A673 (cell line): ENCODE results near the gene PCNT. TPM values are rescaled to one million over a fixed set of nuclear protein-coding genes. Genes with fewer than 3 reads are reported as not detected.

Experiments used
- BruUV-seq: library from RNA; stranded (reverse); fragments of 400-500 nt; replicated peaks from 2 replicates; lab custom pipeline; 2021; lab: Mats Ljungman, UMichigan
- CTCF ChIA-PET: fragments of 300-600 bp; sonication (Branson Sonifier 250); formaldehyde crosslinking; loops from one replicate; lab custom pipeline; 2022; ENCODE audit warnings: antibody characterized with exemption; lab: Charles Lee
- POLR2A ChIA-PET: fragments of 300-600 bp; sonication (Branson Sonifier 250); formaldehyde crosslinking; loops from one replicate; lab custom pipeline; 2022; ENCODE audit warnings: antibody characterized with exemption; ENCODE audit not compliant: low non-redundant PET; lab: Charles Lee
- DNase-seq: peaks from one replicate; pipeline ENCODE4 v3.0.0-alpha.2; 2015; ENCODE audit warnings: low spot score
- H3K27ac ChIP-seq: fragments of 200-600 bp; sonication (generic); 2 replicates; pipeline ENCODE4 v1.5.1; 2016; ENCODE audit warnings: mixed run types, low read depth, mild to moderate bottlenecking, mixed read lengths, antibody characterized with exemption, low read length; ENCODE audit not compliant: poor library complexity, severe bottlenecking
- H3K27me3 ChIP-seq: fragments of 200-600 bp; sonication (generic); replicated peaks from 2 replicates; pipeline ENCODE4 v1.6.1; 2017; ENCODE audit warnings: mixed run types, low read depth, mild to moderate bottlenecking, mixed read lengths, antibody characterized with exemption, low read length; ENCODE audit not compliant: insufficient read depth, poor library complexity
- H3K36me3 ChIP-seq: fragments of 200-600 bp; sonication (generic); 2 replicates; pipeline ENCODE4 v1.6.1; 2016; ENCODE audit warnings: mixed run types, mild to moderate bottlenecking, mixed read lengths, antibody characterized with exemption, low read length; ENCODE audit not compliant: insufficient read depth, poor library complexity, severe bottlenecking
- H3K4me1 ChIP-seq: fragments of 200-600 bp; sonication (generic); 2 replicates; pipeline ENCODE4 v1.6.1; 2017; ENCODE audit warnings: mixed run types, mild to moderate bottlenecking, mixed read lengths, antibody characterized with exemption, low read length; ENCODE audit not compliant: insufficient read depth, poor library complexity, severe bottlenecking
- H3K4me3 ChIP-seq: fragments of 200-600 bp; sonication (generic); 2 replicates; pipeline ENCODE4 v1.5.1; 2016; ENCODE audit warnings: low read depth, mixed run types, mild to moderate bottlenecking, mixed read lengths, low read length; ENCODE audit not compliant: poor library complexity, severe bottlenecking
- H3K9me3 ChIP-seq: fragments of 200-600 bp; sonication (generic); 2 replicates; pipeline ENCODE4 v1.6.1; 2016; ENCODE audit warnings: mixed run types, low read depth, mild to moderate bottlenecking, mixed read lengths, antibody characterized with exemption, low read length; ENCODE audit not compliant: poor library complexity, severe bottlenecking
- CTCF ChIP-seq: fragments of 300-800, 200-600 bp; sonication (generic); conservative IDR thresholded peaks from 2 replicates; pipeline ENCODE4 v1.5.1; 2017; ENCODE audit warnings: low read depth, mild to moderate bottlenecking, antibody characterized with exemption, low read length, moderate library complexity, mixed read lengths
- EZH2 ChIP-seq: fragments of 200-600 bp; sonication (generic); IDR thresholded peaks from 2 replicates; pipeline ENCODE4 v1.6.1; 2017; ENCODE audit warnings: borderline replicate concordance, low read depth, mild to moderate bottlenecking, mixed read lengths, antibody characterized with exemption, low read length; ENCODE audit not compliant: poor library complexity, severe bottlenecking
- intact Hi-C: fragments of 100-400 bp; cut with micrococcal nuclease; formaldehyde crosslinking; loops from one replicate; pipeline ENCODE4 v1.10.0; 2022; ENCODE audit not compliant: unreplicated experiment
- total RNA-seq: library from RNA; stranded (reverse); gene quantifications from 2 replicates; pipeline ENCODE4 v1.2.3, GENCODE V29; 2021

The PCNT gene
- total RNA-seq, 1 experiment from 2014 or later = 66.4 TPM

DNA sequence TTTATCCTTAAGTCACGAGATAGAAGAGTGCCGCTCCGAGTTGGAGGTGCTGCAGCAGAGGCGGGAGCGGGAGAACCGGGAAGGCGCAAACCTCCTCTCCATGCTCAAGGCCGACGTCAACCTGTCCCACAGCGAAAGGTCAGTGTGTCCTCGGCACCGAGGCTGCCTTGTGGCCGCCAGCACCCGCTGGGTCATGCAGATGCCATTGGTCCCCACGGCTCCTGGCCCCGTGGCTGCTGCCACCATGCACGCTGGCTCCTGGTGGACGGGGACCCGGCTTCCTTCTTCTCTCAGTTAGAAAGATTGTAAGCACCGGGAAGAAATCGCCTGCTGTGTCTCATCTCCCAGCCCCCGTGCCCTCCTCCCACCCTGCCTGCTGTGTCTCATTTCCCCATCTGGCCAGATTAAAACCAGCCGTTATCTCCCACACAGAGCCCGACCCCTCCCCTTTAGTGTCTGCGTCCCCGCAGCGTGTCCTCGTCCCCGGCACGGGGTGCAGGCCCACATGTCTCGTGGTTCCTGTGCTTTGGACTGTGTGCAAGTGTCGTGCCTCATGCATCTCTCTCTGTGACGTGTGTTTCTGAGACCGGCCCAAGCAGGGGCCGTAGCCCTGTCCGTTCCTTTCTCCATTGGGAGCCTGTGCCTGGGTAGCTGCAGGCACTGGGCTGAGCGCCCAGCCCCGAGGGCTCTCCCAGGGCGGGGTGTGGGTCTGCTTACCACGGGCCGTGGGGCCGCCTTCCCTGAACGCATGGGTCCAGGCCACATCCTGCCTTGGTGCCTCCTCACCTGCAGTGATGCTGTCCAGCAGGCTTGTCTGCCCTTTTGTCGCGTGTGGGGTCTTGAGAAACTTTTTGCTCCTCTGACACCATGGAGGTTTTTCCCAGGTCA is 62.1 kb downstream of the PCNT start:
- Histone ChIP-seq H3K4me1 (no peaks in the 10 kb centered on the region), H3K36me3 (peaks cover 3% of the 10 kb centered on the region), H3K9me3 (no peaks in the 10 kb centered on the region), H3K27ac (no peak overlapping the region), H3K27me3 (no peaks in the 10 kb centered on the region), H3K4me3 (no peak overlapping the region)
- CTCF ChIA-PET = no interaction called here
- no TSS peak for BruUV-seq
- TF ChIP-seq EZH2 (no peak), CTCF (no peak)
- no peak for DNase-seq
- intact Hi-C loops = no loop called here
- POLR2A ChIA-PET = no interaction called here

DNA sequence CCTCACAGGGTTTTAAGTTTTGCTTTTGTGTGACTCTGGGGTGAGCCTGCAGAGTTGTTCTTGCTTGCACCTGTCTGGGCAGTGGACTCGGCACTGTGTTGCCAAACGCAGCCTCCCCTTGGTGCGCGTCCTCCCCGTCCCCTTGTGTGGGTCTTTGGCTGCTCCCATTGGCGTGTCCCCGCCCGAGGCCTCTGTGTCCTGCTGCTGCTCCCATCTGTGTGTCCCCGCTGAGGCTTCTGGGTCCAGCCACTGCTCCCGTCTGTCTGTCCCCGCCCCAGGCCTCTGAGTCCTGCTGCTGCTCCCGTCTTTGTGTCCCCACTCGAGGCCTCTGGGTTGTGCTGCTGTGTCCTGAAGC is 62.8 kb downstream of the PCNT start:
- no peak for DNase-seq
- Histone ChIP-seq H3K27me3 (no peaks in the 10 kb centered on the region), H3K27ac (no peak overlapping the region), H3K4me1 (no peaks in the 10 kb centered on the region), H3K36me3 (peaks cover 3% of the 10 kb centered on the region), H3K4me3 (no peak overlapping the region), H3K9me3 (no peaks in the 10 kb centered on the region)
- no peak for TF ChIP-seq CTCF
- no peak for TF ChIP-seq EZH2
- intact Hi-C loops = no loop called here
- ChIA-PET POLR2A (no interaction called here), CTCF (no interaction called here)
- BruUV-seq = no TSS peak

DNA sequence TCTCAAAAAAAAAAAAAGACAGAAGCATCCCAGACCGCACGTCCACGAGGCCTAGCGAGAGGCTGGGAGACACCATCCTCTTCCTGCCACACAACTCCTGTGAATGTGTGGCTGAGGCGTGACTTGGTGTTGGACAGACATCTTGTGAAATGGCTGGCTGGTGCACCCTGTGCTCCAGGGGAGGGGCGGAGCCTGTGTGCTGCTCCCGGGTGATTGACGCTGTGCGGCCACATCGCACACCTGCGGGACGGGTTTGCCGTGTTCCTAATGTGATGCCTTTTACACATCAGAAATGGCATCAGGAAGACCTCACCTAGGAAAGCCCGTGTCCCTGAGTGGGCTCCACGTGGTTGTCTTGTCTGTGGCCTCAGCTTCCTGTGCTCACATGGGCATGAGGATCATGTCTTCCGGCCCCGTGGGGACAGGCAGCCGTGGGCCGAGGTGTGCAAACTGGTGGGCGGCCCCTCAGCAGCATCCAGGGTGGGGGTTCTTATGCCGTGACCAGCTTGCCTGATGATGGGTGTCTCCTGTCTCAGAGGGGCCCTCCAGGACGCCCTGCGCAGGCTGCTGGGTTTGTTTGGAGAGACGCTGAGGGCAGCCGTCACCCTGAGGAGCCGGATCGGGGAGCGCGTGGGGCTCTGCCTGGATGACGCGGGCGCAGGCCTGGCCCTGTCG is 64.4 kb downstream of the PCNT start:
- H3K4me3 ChIP-seq = no peak overlapping the region
- POLR2A ChIA-PET = no interaction called here
- no peaks in the 10 kb centered on the region for H3K27me3 ChIP-seq
- no peak for DNase-seq
- H3K9me3 ChIP-seq = no peaks in the 10 kb centered on the region
- TF ChIP-seq EZH2 (no peak), CTCF (no peak)
- peaks cover 3% of the 10 kb centered on the region for H3K36me3 ChIP-seq
- CTCF ChIA-PET = no interaction called here
- H3K4me1 ChIP-seq = no peaks in the 10 kb centered on the region
- no TSS peak for BruUV-seq
- intact Hi-C loops = no loop called here
- no peak overlapping the region for H3K27ac ChIP-seq
